ENCODE results near the gene PTPRN2.

DNA sequence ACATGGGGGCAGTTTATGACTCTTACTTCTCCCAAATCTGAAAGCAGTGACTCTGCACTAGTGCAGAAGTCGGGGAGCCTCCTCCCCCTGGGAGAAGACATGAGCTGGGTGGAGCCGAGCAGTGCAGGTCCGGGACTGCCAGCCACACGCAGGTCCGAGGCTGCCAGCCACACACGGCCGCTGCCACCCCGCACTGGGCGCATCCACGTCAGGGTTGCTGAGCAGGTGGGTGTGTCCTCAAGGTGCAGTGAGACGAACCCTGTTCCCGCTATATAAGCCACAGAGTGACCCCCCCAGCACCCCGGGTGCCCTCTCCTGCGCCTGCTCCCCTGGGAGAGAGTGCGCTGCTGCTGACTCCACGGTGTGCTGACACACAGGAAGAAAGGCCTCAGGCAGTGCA lies 430.2 kb downstream of the PTPRN2 start:
- TF ChIP-seq, protein P1, sequence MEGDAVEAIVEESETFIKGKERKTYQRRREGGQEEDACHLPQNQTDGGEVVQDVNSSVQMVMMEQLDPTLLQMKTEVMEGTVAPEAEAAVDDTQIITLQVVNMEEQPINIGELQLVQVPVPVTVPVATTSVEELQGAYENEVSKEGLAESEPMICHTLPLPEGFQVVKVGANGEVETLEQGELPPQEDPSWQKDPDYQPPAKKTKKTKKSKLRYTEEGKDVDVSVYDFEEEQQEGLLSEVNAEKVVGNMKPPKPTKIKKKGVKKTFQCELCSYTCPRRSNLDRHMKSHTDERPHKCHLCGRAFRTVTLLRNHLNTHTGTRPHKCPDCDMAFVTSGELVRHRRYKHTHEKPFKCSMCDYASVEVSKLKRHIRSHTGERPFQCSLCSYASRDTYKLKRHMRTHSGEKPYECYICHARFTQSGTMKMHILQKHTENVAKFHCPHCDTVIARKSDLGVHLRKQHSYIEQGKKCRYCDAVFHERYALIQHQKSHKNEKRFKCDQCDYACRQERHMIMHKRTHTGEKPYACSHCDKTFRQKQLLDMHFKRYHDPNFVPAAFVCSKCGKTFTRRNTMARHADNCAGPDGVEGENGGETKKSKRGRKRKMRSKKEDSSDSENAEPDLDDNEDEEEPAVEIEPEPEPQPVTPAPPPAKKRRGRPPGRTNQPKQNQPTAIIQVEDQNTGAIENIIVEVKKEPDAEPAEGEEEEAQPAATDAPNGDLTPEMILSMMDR (IDR thresholded peaks at IDR 0.05; ENCODE audit: low read depth, low read length): no peak
- TF ChIP-seq POLR2A (IDR thresholded peaks at IDR 0.05; ENCODE audit: extremely low read depth, insufficient read length): no peak
- TF ChIP-seq, protein P2, sequence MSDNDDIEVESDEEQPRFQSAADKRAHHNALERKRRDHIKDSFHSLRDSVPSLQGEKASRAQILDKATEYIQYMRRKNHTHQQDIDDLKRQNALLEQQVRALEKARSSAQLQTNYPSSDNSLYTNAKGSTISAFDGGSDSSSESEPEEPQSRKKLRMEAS (IDR thresholded peaks at IDR 0.05; ENCODE audit: low read depth, low read length): no peak
- no peak for TF ChIP-seq MYC (IDR thresholded peaks at IDR 0.05; ENCODE audit: low read depth, low read length)
